Coronary artery (tissue), 2 donors: ENCODE data around the gene ARHGDIB.
A peak's percentile ranks its signal among the peaks of the same experiment; 100 is the strongest.

Source experiments
- DNase-seq: peaks from one replicate; pipeline ENCODE4 v3.0.0-alpha.2; 2017; ENCODE audit warnings: low spot score
- H3K27ac ChIP-seq, 2 donors: fragments of 200-600 bp; sonication (generic); one replicate each; pipeline ENCODE4 v1.5.1; 2016 to 2019
- H3K4me3 ChIP-seq: fragments of 200-600 bp; sonication (generic); 2 replicates; pipeline ENCODE4 v1.5.1; 2016; ENCODE audit warnings: mild to moderate bottlenecking, moderate library complexity
- CTCF ChIP-seq: fragments of 200-600 bp; sonication (generic); IDR thresholded peaks from one replicate; pipeline ENCODE4 v1.5.1; 2019; ENCODE audit warnings: antibody characterized with exemption

ARHGDIB gene

GRCh38 chr12:14913381-14913781 lies 48.0 kb downstream of the ARHGDIB start:
- Histone ChIP-seq H3K4me3 (no peak overlapping the region), H3K27ac (peak overlapping the region in 1 of 2 donors; percentile 46)
- no peak for DNase-seq
- no peak for TF ChIP-seq CTCF

- Histone ChIP-seq H3K27ac (no peak overlapping the region), H3K4me3 (no peak overlapping the region)
- no peak for TF ChIP-seq CTCF
- no peak for DNase-seq
These were observed 50.3 kb downstream of the ARHGDIB start for GRCh38 chr12:14911131-14911530.

GRCh38 chr12:14910090-14910915 lies 51.1 kb downstream of the ARHGDIB start:
- H3K4me3 ChIP-seq = no peak overlapping the region
- TF ChIP-seq CTCF = no peak
- no peak overlapping the region for H3K27ac ChIP-seq
- DNase-seq = no peak

- H3K27ac ChIP-seq = no peak overlapping the region
- H3K4me3 ChIP-seq = no peak overlapping the region
- TF ChIP-seq CTCF = no peak
- DNase-seq = no peak
These were observed 53.4 kb downstream of the ARHGDIB start for GRCh38 chr12:14907953-14908352.

GRCh38 chr12:14906114-14906513 lies 55.3 kb downstream of the ARHGDIB start:
- DNase-seq = no peak
- no peak for TF ChIP-seq CTCF
- H3K4me3 ChIP-seq = no peak overlapping the region
- H3K27ac ChIP-seq = peak overlapping the region; percentile 61 to 68

GRCh38 chr12:14905269-14906004 lies 56.0 kb downstream of the ARHGDIB start:
- no peak for DNase-seq
- no peak for TF ChIP-seq CTCF
- Histone ChIP-seq H3K27ac (peak overlapping the region; percentile 61 to 68), H3K4me3 (peak overlapping the region; percentile 22)

GRCh38 chr12:14904854-14905253 lies 56.5 kb downstream of the ARHGDIB start:
- no peak for TF ChIP-seq CTCF
- H3K27ac ChIP-seq = peak overlapping the region; percentile 61 to 68
- H3K4me3 ChIP-seq = peak overlapping the region; percentile 22
- DNase-seq = no peak
